Measurements from ENCODE around the gene ERBIN.
A peak's percentile ranks its signal among the peaks of the same experiment; 100 is the strongest.

The ERBIN gene

DNA sequence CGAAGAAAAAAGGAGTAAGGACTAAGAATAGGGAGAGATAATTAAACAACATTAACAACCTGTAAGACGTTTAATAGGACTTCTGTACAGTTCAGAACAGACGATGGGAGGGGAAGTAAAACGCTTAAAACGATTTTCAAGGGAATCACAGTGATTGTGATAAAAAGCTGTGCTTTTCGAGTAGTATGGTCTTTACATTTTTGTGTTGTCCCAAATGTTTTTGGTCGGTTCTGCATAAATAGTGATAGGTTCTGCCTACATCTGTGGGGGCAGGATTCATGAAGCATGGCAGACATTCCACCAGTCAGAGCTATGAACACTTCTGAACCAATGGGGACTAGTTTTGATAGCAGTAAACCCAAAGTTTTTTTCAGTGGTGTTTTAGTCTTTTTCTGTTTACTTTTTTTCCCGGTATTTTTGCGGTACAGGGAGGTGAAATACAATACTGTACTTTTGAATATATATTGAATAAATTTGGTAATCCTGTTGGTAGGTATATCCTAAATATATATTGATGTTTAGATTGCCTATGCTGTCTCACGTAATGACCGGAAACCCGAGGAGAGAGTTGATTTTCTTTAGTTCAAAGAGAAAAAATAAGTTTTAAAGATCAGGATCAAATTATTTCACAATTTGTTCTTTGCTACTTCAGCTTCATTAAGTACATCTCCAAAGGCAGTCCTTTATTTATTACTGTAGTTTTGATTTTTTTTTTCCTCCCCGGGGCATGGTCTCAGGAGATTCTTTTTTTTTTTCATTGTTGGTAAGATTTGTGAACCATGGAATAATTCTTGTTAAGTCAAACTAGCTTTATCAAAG lies 1.3 kb downstream of the ERBIN start:
- peaks cover 7% of the 10 kb centered on the region for H3K4me1 ChIP-seq (ENCODE audit: control insufficient read depth, insufficient read depth, low read length, poor library complexity, severe bottlenecking)
- no peaks in the 10 kb centered on the region for H3K36me3 ChIP-seq (ENCODE audit: control insufficient read depth, insufficient read depth, low read length)
- H3K4me3 ChIP-seq (ENCODE audit: insufficient read depth, low read depth, low read length, poor library complexity, severe bottlenecking), result peak overlapping the region; percentile 86
- peak in 1 of 3 donors; percentile 1 for DNase-seq
- H3K27ac ChIP-seq (ENCODE audit: insufficient read depth, low read length, poor library complexity, severe bottlenecking), result peak overlapping the region; percentile 97
- H3K9me3 ChIP-seq (ENCODE audit: control insufficient read depth, low read length), result no peaks in the 10 kb centered on the region
- no peaks in the 10 kb centered on the region for H3K27me3 ChIP-seq (replicated peaks; ENCODE audit: control insufficient read depth, insufficient read depth, low read length, poor library complexity, severe bottlenecking)

DNA sequence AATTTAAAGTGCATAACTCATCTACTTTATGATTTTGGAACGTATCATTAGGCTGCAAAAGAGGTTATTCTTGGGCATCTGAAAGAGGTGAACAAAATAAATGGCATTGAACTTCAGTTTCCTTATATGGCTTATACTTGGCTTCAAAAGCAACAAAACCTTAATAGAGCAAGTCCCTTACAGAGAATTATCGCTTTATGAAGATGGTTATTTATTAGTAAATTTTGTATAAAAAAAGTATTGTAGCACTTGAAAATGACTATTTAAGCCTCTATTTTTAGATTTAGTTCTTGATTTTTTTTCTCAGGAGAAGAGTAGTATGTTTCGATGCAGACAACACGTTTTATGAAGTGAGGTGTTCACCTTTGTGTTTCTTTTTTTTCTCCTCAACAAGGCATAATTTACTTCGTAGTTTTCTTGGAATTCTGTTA lies 2.0 kb downstream of the ERBIN start:
- Histone ChIP-seq H3K27me3 (replicated peaks; ENCODE audit: control insufficient read depth, insufficient read depth, low read length, poor library complexity, severe bottlenecking) (no peaks in the 10 kb centered on the region), H3K4me1 (ENCODE audit: control insufficient read depth, insufficient read depth, low read length, poor library complexity, severe bottlenecking) (peaks cover 7% of the 10 kb centered on the region), H3K9me3 (ENCODE audit: control insufficient read depth, low read length) (no peaks in the 10 kb centered on the region), H3K27ac (ENCODE audit: insufficient read depth, low read length, poor library complexity, severe bottlenecking) (peak overlapping the region; percentile 97), H3K4me3 (ENCODE audit: insufficient read depth, low read depth, low read length, poor library complexity, severe bottlenecking) (peak overlapping the region; percentile 86), H3K36me3 (ENCODE audit: control insufficient read depth, insufficient read depth, low read length) (no peaks in the 10 kb centered on the region)
- no peak for DNase-seq

GRCh38 chr5:65928860-65929259 lies 2.5 kb downstream of the ERBIN start:
- H3K27me3 ChIP-seq (replicated peaks; ENCODE audit: control insufficient read depth, insufficient read depth, low read length, poor library complexity, severe bottlenecking), result no peaks in the 10 kb centered on the region
- H3K9me3 ChIP-seq (ENCODE audit: control insufficient read depth, low read length), result no peaks in the 10 kb centered on the region
- H3K36me3 ChIP-seq (ENCODE audit: control insufficient read depth, insufficient read depth, low read length), result no peaks in the 10 kb centered on the region
- peaks cover 7% of the 10 kb centered on the region for H3K4me1 ChIP-seq (ENCODE audit: control insufficient read depth, insufficient read depth, low read length, poor library complexity, severe bottlenecking)
- H3K27ac ChIP-seq (ENCODE audit: insufficient read depth, low read length, poor library complexity, severe bottlenecking), result no peak overlapping the region
- no peak for DNase-seq
- H3K4me3 ChIP-seq (ENCODE audit: insufficient read depth, low read depth, low read length, poor library complexity, severe bottlenecking), result peak overlapping the region; percentile 86

DNA sequence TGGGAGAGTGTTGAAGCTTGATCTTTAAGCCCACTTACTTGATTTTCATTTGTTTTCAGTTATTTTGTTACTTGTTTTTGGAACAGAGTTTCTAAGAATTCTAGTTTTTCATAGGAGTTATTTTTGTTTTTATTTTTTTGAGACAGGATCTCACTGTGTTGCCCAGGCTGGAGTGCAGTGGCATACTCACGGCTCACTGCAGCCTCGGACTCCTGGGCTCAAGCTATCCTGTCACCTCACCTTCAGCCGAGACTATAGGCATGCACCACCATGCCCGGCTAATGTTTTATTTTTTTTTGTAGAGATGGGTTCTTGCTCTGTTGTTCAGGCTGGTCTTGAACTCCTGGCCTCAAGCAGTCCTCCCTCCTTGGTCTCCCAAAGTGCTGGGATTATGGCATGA lies 6.3 kb downstream of the ERBIN start:
- H3K4me3 ChIP-seq (ENCODE audit: insufficient read depth, low read depth, low read length, poor library complexity, severe bottlenecking), result no peak overlapping the region

GRCh38 chr5:65933295-65933694 lies 6.9 kb downstream of the ERBIN start:
- H3K36me3 ChIP-seq (ENCODE audit: control insufficient read depth, insufficient read depth, low read length), result no peaks in the 10 kb centered on the region
- peaks cover 13% of the 10 kb centered on the region for H3K4me1 ChIP-seq (ENCODE audit: control insufficient read depth, insufficient read depth, low read length, poor library complexity, severe bottlenecking)
- H3K27me3 ChIP-seq (replicated peaks; ENCODE audit: control insufficient read depth, insufficient read depth, low read length, poor library complexity, severe bottlenecking), result no peaks in the 10 kb centered on the region
- no peak overlapping the region for H3K27ac ChIP-seq (ENCODE audit: insufficient read depth, low read length, poor library complexity, severe bottlenecking)
- DNase-seq, result no peak
- no peaks in the 10 kb centered on the region for H3K9me3 ChIP-seq (ENCODE audit: control insufficient read depth, low read length)
- no peak overlapping the region for H3K4me3 ChIP-seq (ENCODE audit: insufficient read depth, low read depth, low read length, poor library complexity, severe bottlenecking)

More for the DNA sequence above, 6.3 kb downstream of the ERBIN start:
- H3K36me3 ChIP-seq (ENCODE audit: control insufficient read depth, insufficient read depth, low read length), result no peaks in the 10 kb centered on the region
- no peak for DNase-seq
- H3K9me3 ChIP-seq (ENCODE audit: control insufficient read depth, low read length), result no peaks in the 10 kb centered on the region
- H3K4me1 ChIP-seq (ENCODE audit: control insufficient read depth, insufficient read depth, low read length, poor library complexity, severe bottlenecking), result peaks cover 13% of the 10 kb centered on the region
- no peaks in the 10 kb centered on the region for H3K27me3 ChIP-seq (replicated peaks; ENCODE audit: control insufficient read depth, insufficient read depth, low read length, poor library complexity, severe bottlenecking)
- no peak overlapping the region for H3K27ac ChIP-seq (ENCODE audit: insufficient read depth, low read length, poor library complexity, severe bottlenecking)

DNA sequence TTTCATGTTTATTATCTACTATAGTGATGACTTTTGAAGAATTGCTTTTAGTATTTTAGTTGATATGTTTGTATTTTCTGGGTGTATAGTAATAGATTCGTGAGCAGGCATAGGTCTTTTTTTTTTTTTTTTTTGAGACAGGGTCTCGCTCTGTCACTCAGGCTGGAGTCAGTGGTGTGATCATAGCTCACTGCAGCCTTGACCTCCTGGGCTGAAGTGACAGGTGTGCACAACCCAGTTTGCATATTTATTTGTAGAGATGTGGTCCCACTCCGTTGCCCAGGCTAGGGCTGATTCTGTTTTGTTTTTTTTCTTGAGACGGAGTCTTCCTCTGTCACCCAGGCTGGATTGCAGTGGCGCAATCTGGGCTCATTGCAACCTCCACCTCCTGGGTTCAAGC lies 11.9 kb downstream of the ERBIN start:
- no peak overlapping the region for H3K27ac ChIP-seq (ENCODE audit: insufficient read depth, low read length, poor library complexity, severe bottlenecking)
- H3K27me3 ChIP-seq (replicated peaks; ENCODE audit: control insufficient read depth, insufficient read depth, low read length, poor library complexity, severe bottlenecking), result no peaks in the 10 kb centered on the region
- H3K36me3 ChIP-seq (ENCODE audit: control insufficient read depth, insufficient read depth, low read length), result no peaks in the 10 kb centered on the region
- DNase-seq, result no peak
- H3K4me1 ChIP-seq (ENCODE audit: control insufficient read depth, insufficient read depth, low read length, poor library complexity, severe bottlenecking), result peaks cover 11% of the 10 kb centered on the region
- H3K9me3 ChIP-seq (ENCODE audit: control insufficient read depth, low read length), result no peaks in the 10 kb centered on the region
- H3K4me3 ChIP-seq (ENCODE audit: insufficient read depth, low read depth, low read length, poor library complexity, severe bottlenecking), result no peak overlapping the region

DNA sequence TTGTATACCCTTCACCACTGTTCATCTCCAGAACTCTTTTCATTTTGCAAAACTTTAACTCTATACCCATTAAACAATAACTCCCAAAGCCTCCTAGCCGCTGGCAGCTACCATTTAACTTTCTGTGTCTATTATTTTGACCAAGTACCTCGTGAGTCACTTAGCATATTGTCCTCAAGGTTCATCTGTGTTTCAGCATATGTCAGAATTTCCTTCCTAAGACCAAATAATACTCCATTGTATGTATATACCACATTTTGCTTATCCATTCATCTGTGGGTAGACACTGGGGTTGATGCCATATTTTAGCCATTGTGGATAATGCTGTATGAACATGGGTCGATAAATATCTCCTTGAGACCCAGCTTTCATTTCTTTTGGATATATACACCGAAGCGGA lies 17.4 kb downstream of the ERBIN start:
- no peaks in the 10 kb centered on the region for H3K36me3 ChIP-seq (ENCODE audit: control insufficient read depth, insufficient read depth, low read length)
- H3K27me3 ChIP-seq (replicated peaks; ENCODE audit: control insufficient read depth, insufficient read depth, low read length, poor library complexity, severe bottlenecking), result no peaks in the 10 kb centered on the region
- H3K9me3 ChIP-seq (ENCODE audit: control insufficient read depth, low read length), result no peaks in the 10 kb centered on the region
- no peak overlapping the region for H3K4me3 ChIP-seq (ENCODE audit: insufficient read depth, low read depth, low read length, poor library complexity, severe bottlenecking)
- H3K4me1 ChIP-seq (ENCODE audit: control insufficient read depth, insufficient read depth, low read length, poor library complexity, severe bottlenecking), result peaks cover 5% of the 10 kb centered on the region
- no peak overlapping the region for H3K27ac ChIP-seq (ENCODE audit: insufficient read depth, low read length, poor library complexity, severe bottlenecking)
- no peak for DNase-seq

- H3K4me3 ChIP-seq (ENCODE audit: insufficient read depth, low read depth, low read length, poor library complexity, severe bottlenecking), result no peak overlapping the region
- no peaks in the 10 kb centered on the region for H3K9me3 ChIP-seq (ENCODE audit: control insufficient read depth, low read length)
- H3K4me1 ChIP-seq (ENCODE audit: control insufficient read depth, insufficient read depth, low read length, poor library complexity, severe bottlenecking), result peaks cover 5% of the 10 kb centered on the region
- H3K36me3 ChIP-seq (ENCODE audit: control insufficient read depth, insufficient read depth, low read length), result no peaks in the 10 kb centered on the region
- DNase-seq, result no peak
- no peaks in the 10 kb centered on the region for H3K27me3 ChIP-seq (replicated peaks; ENCODE audit: control insufficient read depth, insufficient read depth, low read length, poor library complexity, severe bottlenecking)
- H3K27ac ChIP-seq (ENCODE audit: insufficient read depth, low read length, poor library complexity, severe bottlenecking), result no peak overlapping the region
These were observed 19.9 kb downstream of the ERBIN start for GRCh38 chr5:65946198-65946745.

DNA sequence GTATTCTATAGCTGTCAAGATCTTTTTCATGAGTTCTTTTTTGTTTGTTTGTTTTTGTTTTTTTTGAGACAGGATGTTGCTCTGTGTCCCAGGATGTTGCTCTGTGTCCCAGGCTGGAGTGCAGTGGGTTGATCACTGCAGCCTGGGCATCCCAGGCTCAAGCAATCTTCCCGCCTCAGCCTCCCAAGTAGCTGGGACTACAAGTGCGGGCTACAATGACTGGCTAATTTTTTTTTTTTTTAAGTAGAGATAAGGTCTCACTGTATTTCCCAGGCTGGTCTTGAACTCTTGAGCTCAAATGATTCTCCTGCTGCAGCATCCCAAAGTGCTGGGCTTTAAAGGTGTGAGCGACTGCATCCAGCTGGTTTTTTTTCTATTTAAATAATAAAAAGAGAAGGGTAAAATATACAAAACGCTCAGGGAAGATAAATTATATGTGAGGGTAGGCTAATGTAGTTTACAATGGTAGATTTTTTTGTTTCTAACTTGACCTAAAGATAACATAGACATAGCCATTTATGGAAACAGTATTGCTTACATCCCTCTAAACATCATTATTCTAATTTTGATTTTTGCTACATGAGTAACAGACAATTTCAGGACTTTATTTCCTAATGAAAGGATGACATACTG lies 21.9 kb downstream of the ERBIN start:
- Histone ChIP-seq H3K4me1 (ENCODE audit: control insufficient read depth, insufficient read depth, low read length, poor library complexity, severe bottlenecking) (peaks cover 4% of the 10 kb centered on the region), H3K36me3 (ENCODE audit: control insufficient read depth, insufficient read depth, low read length) (no peaks in the 10 kb centered on the region), H3K4me3 (ENCODE audit: insufficient read depth, low read depth, low read length, poor library complexity, severe bottlenecking) (no peak overlapping the region)

GRCh38 chr5:65951330-65951729 lies 25.0 kb downstream of the ERBIN start:
- Histone ChIP-seq H3K27me3 (replicated peaks; ENCODE audit: control insufficient read depth, insufficient read depth, low read length, poor library complexity, severe bottlenecking) (no peaks in the 10 kb centered on the region), H3K4me3 (ENCODE audit: insufficient read depth, low read depth, low read length, poor library complexity, severe bottlenecking) (no peak overlapping the region), H3K9me3 (ENCODE audit: control insufficient read depth, low read length) (no peaks in the 10 kb centered on the region), H3K4me1 (ENCODE audit: control insufficient read depth, insufficient read depth, low read length, poor library complexity, severe bottlenecking) (peaks cover 8% of the 10 kb centered on the region), H3K27ac (ENCODE audit: insufficient read depth, low read length, poor library complexity, severe bottlenecking) (no peak overlapping the region), H3K36me3 (ENCODE audit: control insufficient read depth, insufficient read depth, low read length) (no peaks in the 10 kb centered on the region)
- no peak for DNase-seq

More for the DNA sequence above, 21.9 kb downstream of the ERBIN start:
- H3K9me3 ChIP-seq (ENCODE audit: control insufficient read depth, low read length), result no peaks in the 10 kb centered on the region
- no peaks in the 10 kb centered on the region for H3K27me3 ChIP-seq (replicated peaks; ENCODE audit: control insufficient read depth, insufficient read depth, low read length, poor library complexity, severe bottlenecking)
- H3K27ac ChIP-seq (ENCODE audit: insufficient read depth, low read length, poor library complexity, severe bottlenecking), result no peak overlapping the region
- DNase-seq, result no peak
